GM18858 (cell line): ENCODE data around the gene REXO1.

Experiments
- ATAC-seq: cut with Tn5 transposase; IDR thresholded peaks from one replicate; pipeline ENCODE4 v1.9.1; 2021; ENCODE audit not compliant: unreplicated experiment

The REXO1 gene

GRCh38 chr19:1816530-1817298 is 31.6 kb downstream of the REXO1 start:
- no peak for ATAC-seq

GRCh38 chr19:1815605-1816529 is 32.4 kb downstream of the REXO1 start:
- ATAC-seq = no peak

- no peak for ATAC-seq
Observed at GRCh38 chr19:1814833-1815604, 33.3 kb downstream of the REXO1 start.

GRCh38 chr19:1814391-1814790 is 33.9 kb downstream of the REXO1 start:
- no peak for ATAC-seq

GRCh38 chr19:1813192-1814182 is 34.8 kb downstream of the REXO1 start:
- no peak for ATAC-seq

GRCh38 chr19:1812426-1813191 is 35.7 kb downstream of the REXO1 start:
- ATAC-seq = peak; percentile 61

GRCh38 chr19:1811942-1812425 is 36.3 kb downstream of the REXO1 start, which contains the start of gene ATP8B3:
Gene ATP8B3, minus strand, starts transcription at chr19:1812276. Its CDS starts 540 bp downstream, at chr19:1811736.
- ATAC-seq = peak; percentile 9

GRCh38 chr19:1811472-1811894 is 36.8 kb downstream of the REXO1 start:
- ATAC-seq = no peak

- no peak for ATAC-seq
Observed at GRCh38 chr19:1810439-1811160, 37.7 kb downstream of the REXO1 start.

GRCh38 chr19:1809678-1810077 is 38.6 kb downstream of the REXO1 start:
- no peak for ATAC-seq

GRCh38 chr19:1808395-1808731 is 39.9 kb downstream of the REXO1 start:
- no peak for ATAC-seq

- no peak for ATAC-seq
Observed at GRCh38 chr19:1807695-1808394, 40.4 kb downstream of the REXO1 start.

GRCh38 chr19:1807030-1807694 is 41.1 kb downstream of the REXO1 start:
- no peak for ATAC-seq

- ATAC-seq = no peak
Observed at GRCh38 chr19:1806184-1807029, 41.9 kb downstream of the REXO1 start.

- ATAC-seq = no peak
Observed at GRCh38 chr19:1805401-1806183, 42.7 kb downstream of the REXO1 start.

- ATAC-seq = no peak
Observed at GRCh38 chr19:1804858-1805257, 43.4 kb downstream of the REXO1 start.
